GM21576 (cell line): ENCODE data around the gene ATP6V1G2.
A peak's percentile ranks its signal among the peaks of the same experiment; 100 is the strongest.

Experiments used
- ATAC-seq: cut with Tn5 transposase; IDR thresholded peaks from one replicate; pipeline ENCODE4 v1.9.1; 2021; ENCODE audit warnings: mild to moderate bottlenecking, moderate library complexity; ENCODE audit not compliant: unreplicated experiment

Gene ATP6V1G2

GRCh38 chr6:31548544-31548873, 2.1 kb upstream of the ATP6V1G2 start:
- no peak for ATAC-seq

GRCh38 chr6:31547727-31548543, 1.5 kb upstream of the ATP6V1G2 start:
- no peak for ATAC-seq

- ATAC-seq = peak; percentile 60
Measured at GRCh38 chr6:31546958-31547726, 734 bp upstream of the ATP6V1G2 start, which contains the start of gene NFKBIL1. Gene NFKBIL1, plus strand, starts transcription at chr6:31547608. Its CDS starts 87 bp downstream, at chr6:31547695.

- no peak for ATAC-seq
Measured at GRCh38 chr6:31545291-31545690, 1.1 kb downstream of the ATP6V1G2 start.

GRCh38 chr6:31544676-31545075, 1.7 kb downstream of the ATP6V1G2 start:
- no peak for ATAC-seq

- ATAC-seq = no peak
Measured at GRCh38 chr6:31543639-31544038, 2.8 kb downstream of the ATP6V1G2 start.

- ATAC-seq = peak; percentile 49
Measured at GRCh38 chr6:31541658-31542521, 4.5 kb downstream of the ATP6V1G2 start, which contains the start of gene DDX39B. Gene DDX39B, minus strand, starts transcription at chr6:31542003. Its CDS starts 1,471 bp downstream, at chr6:31540532.

- peak; percentile 5 for ATAC-seq
Measured at GRCh38 chr6:31541059-31541657, 5.2 kb downstream of the ATP6V1G2 start.

GRCh38 chr6:31540640-31541039, 5.8 kb downstream of the ATP6V1G2 start:
- ATAC-seq = no peak

GRCh38 chr6:31538805-31539400, 7.5 kb downstream of the ATP6V1G2 start:
- ATAC-seq = no peak

- no peak for ATAC-seq
Measured at GRCh38 chr6:31535538-31536324, 10.7 kb downstream of the ATP6V1G2 start.

GRCh38 chr6:31534521-31535040, 11.8 kb downstream of the ATP6V1G2 start:
- ATAC-seq = no peak

GRCh38 chr6:31534011-31534410, 12.4 kb downstream of the ATP6V1G2 start:
- ATAC-seq = no peak

- ATAC-seq = no peak
Measured at GRCh38 chr6:31533455-31533841, 13.0 kb downstream of the ATP6V1G2 start.

- ATAC-seq = no peak
Measured at GRCh38 chr6:31532644-31533454, 13.6 kb downstream of the ATP6V1G2 start.

GRCh38 chr6:31531771-31532643, 14.4 kb downstream of the ATP6V1G2 start:
- no peak for ATAC-seq

- ATAC-seq = no peak
Measured at GRCh38 chr6:31531162-31531561, 15.2 kb downstream of the ATP6V1G2 start.
